ENCODE results near the gene NUFIP1.

GRCh38 chr13:45007823-45008222, 18.6 kb upstream of the NUFIP1 start:
- TF ChIP-seq EP300 (IDR thresholded peaks at IDR 0.05; ENCODE audit: borderline replicate concordance) = no peak
- no peak for TF ChIP-seq MAX (IDR thresholded peaks at IDR 0.05)
- no peak for TF ChIP-seq NFIC (IDR thresholded peaks at IDR 0.05)
- TF ChIP-seq CEBPB (IDR thresholded peaks at IDR 0.05) = no peak
- no peak for TF ChIP-seq EGR1 (IDR thresholded peaks at IDR 0.05)
- TF ChIP-seq TAF1 (IDR thresholded peaks at IDR 0.05; ENCODE audit: low read depth) = no peak
- no peak for TF ChIP-seq YY1 (IDR thresholded peaks at IDR 0.05; ENCODE audit: low read depth)
